ENCODE measurements around the gene DISP2.

The DISP2 gene

DNA sequence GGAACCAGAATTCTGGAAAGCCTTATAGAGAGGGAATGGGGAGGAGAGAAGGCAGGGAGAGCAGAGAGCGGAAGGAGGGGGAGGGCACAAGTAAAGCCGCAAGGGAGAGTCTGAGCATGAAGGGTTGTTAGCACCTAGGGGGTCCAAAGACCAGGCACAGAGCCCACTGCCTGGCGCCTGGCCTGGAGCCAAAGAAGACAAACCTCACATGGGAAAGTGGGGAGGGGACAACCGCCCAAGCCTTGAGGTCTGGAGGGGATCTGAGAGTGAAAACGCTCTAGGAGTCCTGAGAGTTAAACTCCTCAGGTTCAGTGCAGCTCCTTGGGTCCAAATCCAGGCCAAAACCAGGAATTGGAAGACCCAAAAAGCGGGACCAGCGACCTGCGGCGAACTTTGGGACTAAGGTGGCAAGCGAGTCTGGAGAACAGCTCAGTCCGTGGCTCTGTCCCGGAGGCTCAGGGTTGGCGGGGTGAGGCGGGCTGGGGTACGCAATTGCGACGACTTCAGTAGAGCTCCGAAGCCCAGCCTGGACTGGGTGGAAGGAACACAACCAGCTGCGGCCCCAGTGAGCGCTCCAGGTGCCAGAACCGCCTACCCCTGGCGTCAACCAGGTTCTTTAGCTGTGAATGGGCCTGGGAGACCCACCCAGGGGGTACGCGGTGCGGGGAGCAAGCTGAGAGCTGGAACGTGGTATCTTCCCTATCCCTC is 35.3 kb upstream of the DISP2 start:
- H3K18ac ChIP-seq (ENCODE audit: low read depth in 1 of 2, low read length in 2 of 2): peak overlapping the region; percentile 5 to 70
- no peak overlapping the region for H2BK15ac ChIP-seq (ENCODE audit: low read depth, poor library complexity, severe bottlenecking)
- peak overlapping the region in 1 of 2 experiments; percentile 21 for H3K4ac ChIP-seq (ENCODE audit: low read depth in 1 of 2, low read length in 2 of 2)
- no peak overlapping the region for H2AFZ ChIP-seq (ENCODE audit: low read depth, low read length)
- no peaks in the 10 kb centered on the region for H3K79me1 ChIP-seq (replicated peaks; ENCODE audit: low read length, poor library complexity, severe bottlenecking)
- H2BK12ac ChIP-seq (ENCODE audit: low read length in 2 of 2): peak overlapping the region in 1 of 2 experiments; percentile 40
- H2AK5ac ChIP-seq (ENCODE audit: low read length, severe bottlenecking): no peak overlapping the region
- H3K36me3 ChIP-seq (ENCODE audit: control insufficient read depth in 1 of 2, insufficient read depth in 2 of 2, low read depth in 1 of 2, low read length in 2 of 2): peaks cover 0 to 4% of the 10 kb centered on the region in 2 experiments
- no peak overlapping the region for H2BK120ac ChIP-seq (ENCODE audit: low read depth, low read length)
- H3K23ac ChIP-seq (ENCODE audit: low read length in 2 of 2): peak overlapping the region in 1 of 2 experiments; percentile 70
- peak overlapping the region; percentile 24 for H3K27ac ChIP-seq (ENCODE audit: low read length, poor library complexity, severe bottlenecking)
- H2BK5ac ChIP-seq (ENCODE audit: low read depth, low read length, poor library complexity, severe bottlenecking): no peak overlapping the region
- no peak overlapping the region for H3K9ac ChIP-seq (ENCODE audit: low read length)
- H3K4me2 ChIP-seq (ENCODE audit: low read length, poor library complexity, severe bottlenecking): peak overlapping the region; percentile 69
- peaks cover 0 to 3% of the 10 kb centered on the region in 2 experiments for H3K27me3 ChIP-seq (ENCODE audit: control insufficient read depth in 1 of 2, insufficient read depth in 1 of 2, low read length in 2 of 2)
- peaks cover 22% of the 10 kb centered on the region for H3K4me1 ChIP-seq (ENCODE audit: control insufficient read depth, insufficient read depth, low read depth, low read length)
- peak overlapping the region in 1 of 2 experiments; percentile 47 for H3K14ac ChIP-seq (ENCODE audit: low read length in 2 of 2)
- peak; percentile 63 for DNase-seq
- H4K8ac ChIP-seq (ENCODE audit: low read length): peak overlapping the region; percentile 92
- peak overlapping the region; percentile 18 to 70 for H3K4me3 ChIP-seq (ENCODE audit: insufficient read depth in 1 of 2, low read depth in 1 of 2, low read length in 2 of 2)
- 10% methylated on average over 26 of the region's 26 CpGs for WGBS
- peak overlapping the region; percentile 48 for H4K91ac ChIP-seq (ENCODE audit: low read length)
- no peaks in the 10 kb centered on the region for H3K9me3 ChIP-seq (ENCODE audit: control insufficient read depth, low read length)

DNA sequence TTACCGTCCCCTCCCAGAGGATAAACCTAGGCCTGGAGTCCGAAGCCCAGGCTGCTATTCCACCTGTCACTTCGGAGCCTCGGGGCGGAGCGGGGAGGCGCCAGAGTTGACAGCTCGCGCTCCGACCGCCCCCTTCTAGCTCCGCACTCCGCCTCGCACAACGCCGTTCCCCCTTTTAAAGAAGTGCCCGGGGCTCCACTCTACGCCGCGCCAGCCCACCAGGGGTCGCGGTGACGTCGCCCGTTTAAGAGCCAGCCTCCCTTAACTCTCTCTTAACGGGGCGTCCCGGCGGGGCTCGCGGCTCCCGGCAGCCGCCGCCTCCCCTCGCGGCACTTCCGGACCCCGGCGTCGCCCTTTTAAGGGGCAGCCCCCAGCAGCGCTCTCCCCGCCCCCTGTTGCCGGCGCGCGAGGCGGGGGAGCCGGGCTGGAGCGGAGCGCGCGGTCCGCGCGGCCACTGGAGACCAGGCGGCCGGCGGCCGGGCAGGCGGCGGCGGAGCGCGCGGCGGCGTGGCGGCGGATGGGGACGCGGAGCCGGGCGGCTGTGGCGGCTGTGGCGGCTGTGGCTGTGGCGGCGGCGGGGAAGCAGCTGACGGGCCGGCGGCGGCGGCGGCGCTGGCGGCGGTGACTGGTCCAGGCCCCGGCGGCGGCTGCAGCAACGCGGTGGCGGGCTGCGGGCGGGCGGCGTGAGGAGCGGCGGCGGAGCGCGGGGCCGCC is 34.6 kb upstream of the DISP2 start, which contains the start of gene INAFM2:
TSS of gene INAFM2 (plus strand) at position 454 of the 714 bp plus-strand sequence. CDS start 364 bp downstream, outside the sequence.
- Histone ChIP-seq H3K4ac (ENCODE audit: low read depth in 1 of 2, low read length in 2 of 2) (peak within 1 kb of the TSS; percentile 79 to 89), H2BK120ac (ENCODE audit: low read depth, low read length) (peak within 1 kb of the TSS; percentile 82), H3K27me3 (ENCODE audit: control insufficient read depth in 1 of 2, insufficient read depth in 1 of 2, low read length in 2 of 2) (peaks cover 0 to 3% of the 10 kb centered on the region in 2 experiments), H2BK15ac (ENCODE audit: low read depth, poor library complexity, severe bottlenecking) (peak within 1 kb of the TSS; percentile 82), H4K91ac (ENCODE audit: low read length) (peak within 1 kb of the TSS; percentile 43), H3K4me3 (ENCODE audit: insufficient read depth in 1 of 2, low read depth in 1 of 2, low read length in 2 of 2) (peak within 1 kb of the TSS; percentile 69 to 81), H3K14ac (ENCODE audit: low read length in 2 of 2) (peak within 1 kb of the TSS in 1 of 2 experiments; percentile 95), H3K79me1 (replicated peaks; ENCODE audit: low read length, poor library complexity, severe bottlenecking) (no peaks in the 10 kb centered on the region), H2AFZ (ENCODE audit: low read depth, low read length) (peak within 1 kb of the TSS; percentile 8), H2BK12ac (ENCODE audit: low read length in 2 of 2) (peak within 1 kb of the TSS; percentile 18 to 40), H3K27ac (ENCODE audit: low read length, poor library complexity, severe bottlenecking) (peak within 1 kb of the TSS; percentile 24), H3K9ac (ENCODE audit: low read length) (peak within 1 kb of the TSS; percentile 68), H2AK5ac (ENCODE audit: low read length, severe bottlenecking) (no peak within 1 kb of the TSS), H3K4me2 (ENCODE audit: low read length, poor library complexity, severe bottlenecking) (peak within 1 kb of the TSS; percentile 92), H3K18ac (ENCODE audit: low read depth in 1 of 2, low read length in 2 of 2) (peak within 1 kb of the TSS; percentile 80 to 81), H3K9me3 (ENCODE audit: control insufficient read depth, low read length) (no peaks in the 10 kb centered on the region), H3K36me3 (ENCODE audit: control insufficient read depth in 1 of 2, insufficient read depth in 2 of 2, low read depth in 1 of 2, low read length in 2 of 2) (peaks cover 0 to 4% of the 10 kb centered on the region in 2 experiments), H3K4me1 (ENCODE audit: control insufficient read depth, insufficient read depth, low read depth, low read length) (peaks cover 23% of the 10 kb centered on the region), H2BK5ac (ENCODE audit: low read depth, low read length, poor library complexity, severe bottlenecking) (peak within 1 kb of the TSS; percentile 46), H4K8ac (ENCODE audit: low read length) (peak within 1 kb of the TSS; percentile 20), H3K23ac (ENCODE audit: low read length in 2 of 2) (peak within 1 kb of the TSS; percentile 65 to 70)
- 2% methylated on average over 54 of the region's 103 CpGs for WGBS
- peak; percentile 96 for DNase-seq

DNA sequence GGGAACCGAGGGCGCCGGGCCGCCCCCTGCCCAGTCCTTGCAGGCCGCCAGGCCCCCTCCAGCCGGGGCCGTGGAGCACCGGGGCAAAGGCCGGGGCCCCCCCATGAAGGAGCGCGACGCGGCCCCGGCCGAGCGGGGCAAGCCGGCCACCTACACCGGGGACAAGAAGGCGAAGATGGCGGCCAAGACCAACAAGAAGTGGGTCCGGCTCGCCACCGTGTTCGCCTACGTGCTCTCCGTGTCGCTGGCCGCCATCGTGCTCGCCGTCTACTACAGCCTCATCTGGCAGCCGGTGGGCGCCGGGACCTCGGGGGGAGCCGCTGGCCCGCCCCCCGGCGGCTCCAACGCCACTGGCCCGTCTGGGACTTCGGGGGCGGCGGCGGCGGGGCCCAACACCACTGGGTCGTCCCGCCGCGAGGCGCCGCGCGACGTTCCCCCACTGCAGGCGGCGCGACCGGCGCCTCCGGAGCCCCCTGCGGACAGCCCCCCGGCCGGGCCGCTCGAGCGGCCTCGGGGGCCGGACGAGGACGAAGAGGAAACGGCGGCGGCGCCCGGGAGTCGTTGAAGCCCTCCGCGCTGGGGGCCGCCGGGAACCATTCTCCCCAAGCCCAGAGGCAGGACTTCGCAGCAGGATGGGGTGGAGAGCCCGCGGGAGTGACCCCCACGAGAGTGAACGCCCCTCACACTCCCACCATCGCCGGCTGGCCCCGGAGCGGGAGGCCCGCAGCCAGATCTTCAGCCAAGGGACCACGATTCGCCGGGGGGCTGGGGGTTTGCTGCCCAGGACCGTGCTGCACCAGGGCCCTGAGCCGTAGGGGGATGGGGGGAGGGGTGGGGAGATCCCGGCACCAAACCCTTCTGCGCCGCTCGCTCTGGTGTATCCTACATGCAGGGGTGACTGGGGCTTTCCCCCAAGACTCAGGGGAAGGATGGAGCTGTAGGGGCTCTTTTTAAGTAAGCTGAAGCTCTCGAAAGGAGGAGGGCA is 33.8 kb upstream of the DISP2 start:
- Histone ChIP-seq H4K91ac (ENCODE audit: low read length) (peak overlapping the region; percentile 43), H3K27me3 (ENCODE audit: control insufficient read depth in 1 of 2, insufficient read depth in 1 of 2, low read length in 2 of 2) (peaks cover 0 to 3% of the 10 kb centered on the region in 2 experiments), H2BK12ac (ENCODE audit: low read length in 2 of 2) (peak overlapping the region; percentile 18 to 34), H3K4ac (ENCODE audit: low read depth in 1 of 2, low read length in 2 of 2) (peak overlapping the region; percentile 5 to 89), H2AFZ (ENCODE audit: low read depth, low read length) (peak overlapping the region; percentile 8), H3K4me2 (ENCODE audit: low read length, poor library complexity, severe bottlenecking) (peak overlapping the region; percentile 92), H4K8ac (ENCODE audit: low read length) (peak overlapping the region; percentile 19), H3K9ac (ENCODE audit: low read length) (peak overlapping the region; percentile 68), H3K23ac (ENCODE audit: low read length in 2 of 2) (peak overlapping the region; percentile 1 to 65), H3K9me3 (ENCODE audit: control insufficient read depth, low read length) (no peaks in the 10 kb centered on the region), H2AK5ac (ENCODE audit: low read length, severe bottlenecking) (peak overlapping the region; percentile 27), H2BK120ac (ENCODE audit: low read depth, low read length) (peak overlapping the region; percentile 82), H2BK5ac (ENCODE audit: low read depth, low read length, poor library complexity, severe bottlenecking) (peak overlapping the region; percentile 46), H2BK15ac (ENCODE audit: low read depth, poor library complexity, severe bottlenecking) (peak overlapping the region; percentile 82), H3K14ac (ENCODE audit: low read length in 2 of 2) (peak overlapping the region in 1 of 2 experiments; percentile 95), H3K27ac (ENCODE audit: low read length, poor library complexity, severe bottlenecking) (no peak overlapping the region), H3K4me1 (ENCODE audit: control insufficient read depth, insufficient read depth, low read depth, low read length) (peaks cover 24% of the 10 kb centered on the region), H3K79me1 (replicated peaks; ENCODE audit: low read length, poor library complexity, severe bottlenecking) (no peaks in the 10 kb centered on the region), H3K4me3 (ENCODE audit: insufficient read depth in 1 of 2, low read depth in 1 of 2, low read length in 2 of 2) (peak overlapping the region; percentile 69 to 81), H3K18ac (ENCODE audit: low read depth in 1 of 2, low read length in 2 of 2) (peak overlapping the region; percentile 80 to 81), H3K36me3 (ENCODE audit: control insufficient read depth in 1 of 2, insufficient read depth in 2 of 2, low read depth in 1 of 2, low read length in 2 of 2) (peaks cover 0 to 4% of the 10 kb centered on the region in 2 experiments)
- WGBS: under 1% methylated on average over 73 of the region's 101 CpGs
- DNase-seq: peak; percentile 36

Data from mesenchymal stem cell (in vitro differentiated cells and primary cell).